Measurements from ENCODE around the gene MCRIP2.

DNA sequence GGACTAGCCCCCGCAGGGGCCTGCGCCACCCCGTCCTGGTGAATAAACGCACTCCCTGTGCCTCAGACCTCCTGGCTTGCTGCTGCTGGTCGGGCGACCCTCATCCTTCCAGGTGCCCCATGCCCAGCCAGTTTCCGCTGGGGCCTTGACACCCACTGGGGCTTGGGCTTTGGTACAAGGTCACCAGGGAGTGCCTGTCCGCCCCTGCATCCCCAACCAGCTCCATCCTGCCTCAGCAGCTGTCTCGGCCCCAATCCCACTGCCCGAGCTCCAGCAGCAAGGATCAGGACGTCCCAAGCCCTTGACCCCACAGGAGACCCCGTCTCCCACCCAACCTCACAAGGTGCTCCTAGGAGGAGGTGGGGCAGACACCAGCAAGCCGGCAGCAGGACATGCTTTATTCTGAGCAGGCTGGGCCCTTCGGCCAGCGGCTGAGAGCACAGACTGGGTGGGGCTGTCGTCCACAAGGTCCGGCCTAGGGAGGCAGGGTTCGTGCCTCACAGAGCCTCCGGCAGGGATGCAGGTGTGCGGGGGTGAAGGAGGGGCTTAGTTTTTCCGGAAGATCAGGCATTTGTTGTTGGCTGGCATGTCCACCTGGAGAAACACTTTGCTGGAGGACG lies 7.5 kb upstream of the MCRIP2 start:
- TF ChIP-seq EZH2 (IDR thresholded peaks at IDR 0.05; ENCODE audit: insufficient read depth, low read length) (no peak), CTCF (IDR thresholded peaks at IDR 0.05; ENCODE audit: insufficient read depth, low read depth, low read length) (no peak)

Measured in astrocyte (in vitro differentiated cells and primary cell).